Activated CD4-positive, CD25-positive, alpha-beta regulatory T cell treated with anti-CD3 and anti-CD28 coated beads, Interleukin-2, amount 50 U/mL, for 24 hours (primary cell): ENCODE results near the gene ATP6V1F.
A peak's percentile ranks its signal among the peaks of the same experiment; 100 is the strongest.

ENCODE experiments used
- ATAC-seq, 2 donors: fragments of 150-1000 bp; cut with Tn5 transposase; one replicate each; pipeline ENCODE4 v1.10.0; 2021; ENCODE audit warnings: mild to moderate bottlenecking in 1 of 2, moderate library complexity in 1 of 2

ATP6V1F gene

GRCh38 chr7:128884561-128885369, 22.1 kb downstream of the ATP6V1F start:
- ATAC-seq: no peak

- no peak for ATAC-seq
Measured at GRCh38 chr7:128885370-128886187, 22.9 kb downstream of the ATP6V1F start.

- ATAC-seq: no peak
Measured at GRCh38 chr7:128886391-128887168, 23.9 kb downstream of the ATP6V1F start.

GRCh38 chr7:128887169-128888038, 24.7 kb downstream of the ATP6V1F start:
- ATAC-seq: no peak

GRCh38 chr7:128888039-128888755, 25.5 kb downstream of the ATP6V1F start:
- no peak for ATAC-seq

- no peak for ATAC-seq
Measured at GRCh38 chr7:128888756-128889095, 26.1 kb downstream of the ATP6V1F start.

GRCh38 chr7:128889121-128889520, 26.5 kb downstream of the ATP6V1F start:
- ATAC-seq: no peak

GRCh38 chr7:128890306-128891109, 27.9 kb downstream of the ATP6V1F start:
- ATAC-seq: no peak

- ATAC-seq: peak; percentile 32 to 41
Measured at GRCh38 chr7:128891110-128891941, 28.7 kb downstream of the ATP6V1F start.

- ATAC-seq: no peak
Measured at GRCh38 chr7:128891942-128892269, 29.2 kb downstream of the ATP6V1F start.

- no peak for ATAC-seq
Measured at GRCh38 chr7:128892521-128893250, 30.0 kb downstream of the ATP6V1F start.

- no peak for ATAC-seq
Measured at GRCh38 chr7:128893251-128894100, 30.8 kb downstream of the ATP6V1F start.

GRCh38 chr7:128894101-128894440, 31.4 kb downstream of the ATP6V1F start:
- ATAC-seq: no peak

- no peak for ATAC-seq
Measured at GRCh38 chr7:128895320-128895719, 32.7 kb downstream of the ATP6V1F start.

- ATAC-seq: no peak
Measured at GRCh38 chr7:128899392-128899791, 36.7 kb downstream of the ATP6V1F start.

GRCh38 chr7:128900237-128900636, 37.6 kb downstream of the ATP6V1F start:
- ATAC-seq: no peak

- ATAC-seq: no peak
Measured at GRCh38 chr7:128902761-128903585, 40.3 kb downstream of the ATP6V1F start.
